ENCODE results near the gene CERK. TPM values are rescaled to one million over a fixed set of nuclear protein-coding genes. Genes with fewer than 3 reads are reported as not detected.

Gene CERK
- total RNA-seq, 1 donor from 2014 or later: 87.2 TPM

GRCh38 chr22:46749682-46750529 lies 11.9 kb upstream of the CERK start:
- no peak for DNase-seq (ENCODE audit: extremely low read depth, low read depth, low spot score)

- no peak for DNase-seq (ENCODE audit: extremely low read depth, low read depth, low spot score)
These were observed 11.0 kb upstream of the CERK start for GRCh38 chr22:46748908-46749675.

- DNase-seq (ENCODE audit: extremely low read depth, low read depth, low spot score): no peak
These were observed 10.3 kb upstream of the CERK start for GRCh38 chr22:46748206-46748907.

GRCh38 chr22:46747646-46748045 lies 9.6 kb upstream of the CERK start:
- no peak for DNase-seq (ENCODE audit: extremely low read depth, low read depth, low spot score)

GRCh38 chr22:46746620-46747019 lies 8.6 kb upstream of the CERK start:
- no peak for DNase-seq (ENCODE audit: extremely low read depth, low read depth, low spot score)

GRCh38 chr22:46746192-46746591 lies 8.1 kb upstream of the CERK start:
- DNase-seq (ENCODE audit: extremely low read depth, low read depth, low spot score): no peak

- DNase-seq (ENCODE audit: extremely low read depth, low read depth, low spot score): no peak
These were observed 6.5 kb upstream of the CERK start for GRCh38 chr22:46744581-46744980.

GRCh38 chr22:46742576-46743221 lies 4.6 kb upstream of the CERK start:
- no peak for DNase-seq (ENCODE audit: extremely low read depth, low read depth, low spot score)

GRCh38 chr22:46741974-46742519 lies 4.0 kb upstream of the CERK start:
- DNase-seq (ENCODE audit: extremely low read depth, low read depth, low spot score): no peak

- DNase-seq (ENCODE audit: extremely low read depth, low read depth, low spot score): no peak
These were observed 3.1 kb upstream of the CERK start for GRCh38 chr22:46740910-46741780.

- no peak for DNase-seq (ENCODE audit: extremely low read depth, low read depth, low spot score)
These were observed 1.2 kb upstream of the CERK start for GRCh38 chr22:46739094-46739870.

GRCh38 chr22:46738647-46739093 lies 618 bp upstream of the CERK start:
- DNase-seq (ENCODE audit: extremely low read depth, low read depth, low spot score): no peak

- DNase-seq (ENCODE audit: extremely low read depth, low read depth, low spot score): no peak
These were observed 712 bp downstream of the CERK start for GRCh38 chr22:46737105-46737975.

GRCh38 chr22:46736705-46737104 lies 1.3 kb downstream of the CERK start:
- DNase-seq (ENCODE audit: extremely low read depth, low read depth, low spot score): no peak

GRCh38 chr22:46735747-46736608 lies 2.1 kb downstream of the CERK start:
- no peak for DNase-seq (ENCODE audit: extremely low read depth, low read depth, low spot score)

GRCh38 chr22:46734830-46735453 lies 3.1 kb downstream of the CERK start:
- DNase-seq (ENCODE audit: extremely low read depth, low read depth, low spot score): no peak

Data from glomerular endothelial cell (primary cell).